NCI-H2171 treated with DMSO at 0.1 percent for 48 hours (cell line): ENCODE results near the gene SYT7.

Experiments used
- DNase-seq: peaks from one replicate; lab custom pipeline; 2025; lab: John Stamatoyannopoulos, UW

SYT7 gene

DNA sequence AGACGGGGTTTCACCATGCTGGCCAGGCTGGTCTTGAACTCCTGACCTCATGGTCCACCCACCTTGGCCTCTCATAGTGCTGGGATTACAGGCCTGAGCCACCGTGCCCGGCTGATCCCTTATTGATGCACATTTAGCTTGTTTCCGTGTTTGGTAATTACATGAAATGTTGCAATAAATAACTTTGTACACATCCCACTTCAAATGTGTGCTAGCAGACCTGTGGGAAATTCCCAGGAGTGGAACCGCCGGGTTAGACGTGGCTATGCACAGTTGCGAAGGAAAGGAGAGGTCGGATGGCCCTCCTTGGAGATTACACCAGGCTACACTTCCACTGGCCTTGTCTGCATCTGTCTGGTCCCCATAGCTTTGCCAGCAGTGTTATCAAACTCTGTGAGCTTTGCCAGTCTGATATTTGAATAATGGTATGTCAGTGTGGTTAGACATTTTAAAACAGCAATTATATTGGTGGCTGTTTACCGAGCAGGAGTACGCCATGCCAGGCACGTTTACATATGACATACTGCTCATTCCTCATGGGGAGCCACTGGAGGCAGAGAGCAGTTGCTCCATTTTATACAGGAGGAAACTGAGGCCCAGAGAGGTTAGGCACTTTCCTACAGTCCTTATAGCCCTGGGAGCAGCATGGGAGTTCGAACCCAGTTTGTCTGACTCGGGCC lies 27.2 kb upstream of the SYT7 start:
- no peak for DNase-seq

DNA sequence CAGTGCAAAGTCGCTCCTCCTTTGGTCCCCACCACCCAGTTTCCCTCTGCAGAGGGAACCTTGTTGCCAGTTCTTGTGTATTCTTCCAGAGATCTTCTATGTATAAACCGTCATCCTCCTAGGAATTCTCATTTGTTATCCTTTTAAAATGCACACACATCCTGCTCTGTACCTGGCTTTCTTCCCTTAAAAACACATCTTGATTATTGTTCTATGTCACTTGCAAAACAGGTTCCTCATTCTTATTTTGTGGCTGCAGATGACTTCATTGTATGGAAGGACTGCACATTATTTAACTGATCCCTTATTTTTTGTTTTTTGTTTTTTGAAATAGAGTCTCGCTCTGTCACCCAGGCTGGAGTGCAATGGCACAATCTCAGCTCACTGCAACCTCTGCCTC lies 26.6 kb upstream of the SYT7 start:
- DNase-seq, result no peak

DNA sequence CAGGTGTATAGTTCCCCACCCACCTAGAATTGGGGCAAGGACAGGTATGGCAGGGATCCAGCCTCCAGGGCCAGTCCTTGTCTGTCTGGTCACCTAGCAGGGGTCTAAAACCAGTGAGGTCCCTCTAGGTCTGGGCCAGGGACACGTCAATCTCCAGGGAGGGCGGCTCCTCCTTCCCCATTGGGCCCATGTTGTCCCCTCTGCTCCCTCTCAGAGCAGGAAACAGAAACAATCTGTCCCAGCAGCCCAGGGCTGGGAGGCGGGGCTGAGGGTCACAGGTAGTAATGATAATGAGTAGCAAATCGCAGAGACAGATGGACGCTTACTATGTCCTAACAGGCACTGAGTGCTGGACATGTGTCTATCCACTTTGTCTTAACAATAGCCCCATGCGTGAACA lies 22.8 kb upstream of the SYT7 start:
- DNase-seq, result peak; percentile 44

DNA sequence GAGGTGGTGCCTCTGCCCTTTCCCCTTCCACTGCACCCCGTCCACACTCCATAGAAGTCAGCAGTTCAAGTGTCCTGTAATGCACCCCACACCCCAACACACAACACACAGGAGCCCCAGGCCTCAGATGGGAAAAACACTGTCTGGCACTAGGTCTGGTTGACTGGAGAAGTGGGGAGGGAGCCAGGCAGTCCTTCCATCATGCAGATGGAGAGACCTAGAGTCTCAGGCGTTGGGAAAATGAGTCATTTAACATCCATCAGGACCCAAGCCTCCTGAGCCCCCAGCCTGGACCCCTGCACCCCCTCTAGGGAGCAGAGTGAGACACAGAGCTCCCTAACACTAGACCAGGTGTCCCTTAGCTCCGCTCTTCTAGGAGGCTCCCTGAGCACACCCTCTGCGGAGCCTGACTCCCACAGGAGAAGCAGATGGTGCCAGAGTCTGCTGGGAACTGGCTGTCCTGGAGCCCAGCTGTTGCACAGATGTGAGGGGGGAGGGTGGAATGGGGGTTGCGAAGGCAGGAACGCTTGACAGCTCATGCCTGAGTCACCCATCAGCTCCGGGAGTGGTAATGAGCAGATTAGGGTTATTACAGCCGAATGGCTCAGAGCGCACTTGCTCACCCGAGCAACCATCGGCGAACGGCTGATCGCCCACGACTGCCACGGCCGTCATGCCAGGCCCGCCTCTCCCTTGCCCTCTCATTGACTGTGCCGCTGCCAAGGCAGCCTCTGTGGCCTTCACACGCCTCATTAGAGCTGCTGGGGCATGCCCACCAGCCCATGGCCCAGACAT lies 22.1 kb upstream of the SYT7 start:
- peak; percentile 98 for DNase-seq

DNA sequence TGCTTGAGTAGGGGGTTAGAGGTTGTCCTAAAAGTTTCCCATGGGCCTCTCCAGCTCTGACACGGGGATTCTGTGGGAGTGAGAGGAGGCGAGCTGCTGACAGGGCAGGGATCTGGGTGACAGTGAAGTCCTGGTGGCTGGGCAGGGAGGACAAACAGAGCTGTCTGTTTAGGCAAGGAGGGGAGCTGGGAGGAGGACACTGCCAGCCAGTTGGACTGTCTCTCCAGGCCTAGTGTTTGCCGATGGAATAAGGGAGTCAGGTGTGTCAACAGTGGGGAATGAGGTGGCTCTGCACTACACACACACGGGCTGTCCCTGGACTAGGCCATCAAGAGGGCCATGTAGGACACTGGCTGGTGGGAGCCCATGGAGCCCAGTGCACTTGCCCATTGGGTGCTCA lies 20.6 kb upstream of the SYT7 start:
- no peak for DNase-seq

DNA sequence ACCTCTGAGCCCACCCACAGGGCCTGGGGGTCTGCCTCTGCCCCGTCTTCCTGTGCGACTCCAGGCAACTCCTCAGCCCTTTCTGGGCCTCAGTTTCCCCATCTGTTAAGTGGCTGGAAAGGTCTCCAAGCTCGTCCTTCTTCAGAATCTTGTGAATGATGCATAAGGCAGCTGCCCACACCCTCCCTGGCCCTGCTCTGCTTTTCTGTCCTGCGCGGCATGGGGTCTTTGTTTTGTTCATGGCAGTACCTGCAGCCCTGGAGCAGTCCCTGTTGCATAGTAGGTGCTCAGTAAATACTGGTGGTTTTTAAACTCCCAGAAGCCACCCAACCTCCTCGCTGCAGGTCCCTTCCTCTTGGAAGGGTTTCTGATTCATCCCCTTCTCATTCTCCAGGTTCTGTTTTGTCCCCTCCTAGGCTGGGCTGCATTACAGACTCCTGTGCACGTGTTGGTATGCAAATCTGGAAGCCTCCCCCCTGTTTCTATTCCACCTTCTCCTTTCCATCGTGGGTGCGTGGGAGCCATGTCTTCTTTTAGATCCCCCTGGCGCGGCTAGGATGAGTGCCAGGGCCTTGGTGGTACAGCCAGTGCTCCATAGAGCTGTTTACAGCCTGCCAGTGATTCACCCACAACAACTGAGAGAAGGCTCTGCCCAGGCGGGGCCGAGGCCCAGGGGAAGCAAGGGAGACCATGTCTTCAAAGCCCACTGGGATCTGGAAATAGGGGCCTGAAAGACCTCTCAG lies 19.3 kb upstream of the SYT7 start:
- DNase-seq, result no peak

DNA sequence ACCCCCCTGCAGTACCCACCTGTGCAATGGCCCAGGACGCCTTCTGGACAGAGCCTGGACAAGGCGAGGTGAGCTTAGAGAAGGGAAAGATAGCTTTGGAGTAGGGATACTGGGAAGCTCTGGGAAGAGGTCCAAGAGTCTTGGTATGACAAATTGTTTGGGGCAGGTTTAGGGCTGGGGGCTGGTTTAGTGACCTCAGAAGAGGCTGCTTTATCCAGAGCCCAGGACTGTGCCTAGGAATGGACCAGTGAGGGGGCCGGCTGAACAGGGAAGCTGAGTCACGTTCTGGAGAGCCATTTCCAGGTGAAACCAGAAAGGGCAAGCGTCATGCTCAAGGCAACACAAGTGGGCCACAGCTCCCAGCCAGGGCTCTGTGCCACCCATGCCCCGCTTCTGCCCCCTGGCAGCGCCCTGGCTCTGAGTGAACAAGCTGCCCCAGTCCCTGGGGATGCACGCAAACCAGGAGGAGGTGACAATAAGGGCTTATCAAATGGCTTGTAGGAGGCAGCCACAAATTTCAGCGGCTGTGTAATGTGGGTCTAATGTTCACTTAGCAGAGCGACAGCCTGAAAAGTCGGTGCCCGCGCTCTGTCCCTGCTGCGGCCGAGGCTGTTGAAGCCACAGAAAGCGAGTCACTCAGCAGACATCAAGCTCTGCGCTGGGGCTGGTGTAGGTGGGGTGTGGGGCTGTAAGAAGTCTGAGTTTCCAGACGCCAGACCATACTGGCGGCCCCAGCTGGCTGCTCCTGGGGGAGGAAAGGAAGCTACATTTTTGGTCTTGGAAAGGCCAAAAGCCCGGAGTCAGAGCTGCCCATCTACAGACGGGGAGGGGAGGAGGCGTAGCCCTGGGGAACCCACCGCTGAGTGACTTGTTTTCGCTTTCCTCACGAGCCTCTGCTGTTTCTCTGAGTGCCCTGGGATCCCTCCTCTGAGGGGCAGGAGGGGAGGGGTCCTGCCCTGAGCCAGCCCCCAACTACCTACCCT lies 18.3 kb upstream of the SYT7 start:
- DNase-seq, result peak; percentile 57

DNA sequence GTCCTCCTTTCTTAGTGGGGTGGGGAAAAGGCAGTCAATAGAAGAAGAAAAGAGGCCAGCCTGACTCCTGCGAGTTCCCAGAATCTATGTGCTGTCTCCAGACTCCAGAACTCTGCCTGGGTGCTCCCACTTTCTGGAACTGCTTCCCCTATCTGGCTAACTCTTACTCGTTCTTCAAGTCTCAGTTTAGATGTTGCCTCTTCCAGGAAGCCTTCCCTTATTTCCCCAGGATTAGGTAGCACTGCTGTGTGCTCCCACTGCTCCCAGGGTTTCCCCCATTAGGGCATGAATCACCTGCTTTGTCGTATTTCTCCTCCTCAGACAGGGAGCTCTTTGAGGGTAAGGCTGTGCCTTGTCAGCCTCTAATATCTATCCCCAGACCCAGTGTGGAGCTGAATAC lies 17.5 kb upstream of the SYT7 start:
- no peak for DNase-seq

DNA sequence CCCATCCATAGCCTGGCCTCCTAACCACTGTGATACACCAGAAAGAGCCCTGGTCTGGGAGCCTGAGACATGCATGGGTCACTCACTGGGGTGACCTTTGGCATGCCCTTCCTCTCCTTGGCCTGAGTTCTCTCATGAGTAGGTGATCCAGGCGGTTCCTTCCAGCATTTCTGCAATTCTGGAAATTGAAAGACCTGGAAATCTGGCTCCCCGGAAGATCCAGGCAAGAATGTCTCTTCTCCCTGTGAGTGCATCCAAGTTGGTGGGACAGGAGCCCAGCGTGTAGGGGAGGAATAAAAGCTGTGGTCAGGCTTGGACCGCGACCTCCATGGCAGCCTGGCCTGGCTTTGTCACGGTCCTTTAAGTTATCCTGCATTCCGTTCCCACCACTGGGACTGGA lies 16.1 kb upstream of the SYT7 start:
- no peak for DNase-seq

DNA sequence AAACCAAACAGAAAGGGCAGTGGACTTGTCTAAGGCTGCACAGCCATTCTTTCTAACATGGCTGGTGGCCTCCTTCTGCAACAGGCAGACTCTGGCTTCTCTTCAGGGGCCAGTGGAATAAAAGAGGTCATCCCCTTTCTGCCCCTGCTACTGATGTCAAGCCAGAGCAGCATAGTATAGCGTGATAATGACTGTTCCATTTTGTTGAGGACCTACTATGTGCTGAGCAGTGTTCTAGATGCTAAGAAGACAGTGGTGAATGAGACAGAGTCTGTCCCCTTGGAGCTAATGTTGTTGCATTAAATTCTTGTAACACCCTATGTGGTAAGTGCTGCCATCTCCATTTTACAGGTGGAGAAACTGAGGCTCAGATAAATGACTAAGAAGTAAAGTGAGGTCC lies 15.7 kb upstream of the SYT7 start:
- DNase-seq, result no peak

DNA sequence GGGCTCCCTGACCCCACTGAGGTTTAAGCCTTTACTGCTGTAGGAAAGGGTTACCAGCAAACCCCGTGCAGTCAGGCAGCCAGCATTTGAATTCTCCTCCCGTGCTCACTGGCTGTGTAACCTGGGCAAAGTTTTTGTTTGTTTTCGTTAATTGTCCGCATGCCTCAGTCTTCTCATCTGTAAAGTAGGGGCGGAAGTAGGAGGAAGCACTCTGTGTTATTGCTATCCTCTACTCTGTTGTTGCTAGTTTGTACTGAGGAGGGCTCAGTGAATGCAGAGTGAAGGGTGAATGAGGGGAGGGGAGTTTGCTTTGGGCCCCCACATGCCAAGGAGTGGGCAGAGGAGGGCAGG lies 14.0 kb upstream of the SYT7 start:
- no peak for DNase-seq

DNA sequence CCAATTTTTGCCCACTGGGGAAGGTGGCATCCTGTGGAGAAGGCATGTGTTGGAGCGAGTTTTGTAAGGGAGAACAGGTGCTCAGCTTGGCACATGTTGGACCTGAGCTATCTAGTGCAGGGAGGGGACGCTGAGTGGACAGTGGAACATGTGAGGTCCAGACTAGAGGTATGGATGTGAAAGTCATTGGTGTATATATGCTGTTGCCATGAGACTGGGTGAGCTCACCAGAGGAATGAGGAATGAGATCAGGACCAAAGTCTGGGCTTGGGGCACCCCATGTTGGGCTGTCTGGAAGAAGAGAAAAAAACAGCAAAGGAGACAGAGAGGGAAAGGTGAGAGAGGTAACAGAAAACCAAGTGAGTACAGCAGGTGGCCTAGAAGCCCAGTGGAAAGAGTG lies 12.3 kb upstream of the SYT7 start:
- peak; percentile 23 for DNase-seq

DNA sequence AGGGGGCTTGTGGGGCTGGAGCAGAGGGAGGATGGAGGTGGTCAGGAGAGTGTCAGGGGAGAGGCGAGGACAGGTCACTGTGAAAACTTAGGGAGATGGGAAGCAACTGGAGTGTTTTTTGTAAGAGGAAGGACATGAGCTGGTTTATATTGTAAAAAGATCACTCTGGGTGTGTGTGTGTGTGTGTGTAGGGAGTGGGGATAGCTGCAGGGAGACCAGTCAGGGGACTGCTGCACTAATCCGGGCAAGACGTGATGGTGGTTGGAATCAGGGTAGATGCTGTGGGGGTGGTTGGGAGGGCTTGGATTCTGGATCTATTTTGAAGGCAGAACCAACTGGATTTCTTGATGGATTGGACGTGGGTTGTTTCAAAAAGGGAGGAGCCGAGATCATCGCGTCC lies 11.3 kb upstream of the SYT7 start:
- no peak for DNase-seq

DNA sequence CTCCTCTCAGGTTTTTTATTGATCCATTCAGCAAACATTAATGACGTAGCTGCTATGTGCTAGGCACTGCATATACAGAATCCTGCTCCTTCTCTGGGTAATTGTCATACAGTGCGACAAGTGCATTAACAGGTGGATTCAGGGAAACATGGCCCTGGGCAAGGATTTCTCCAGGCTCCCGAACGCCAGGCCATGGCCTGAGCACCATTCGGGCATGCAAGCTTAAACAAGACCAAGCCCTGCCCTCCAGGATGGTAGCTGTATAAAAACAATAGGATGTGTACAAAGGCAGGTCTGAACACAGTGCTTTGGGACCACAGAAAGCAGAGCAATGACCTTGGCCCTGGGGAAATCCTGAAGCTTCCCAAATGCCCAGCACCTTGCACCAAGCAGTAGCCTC lies 9.1 kb upstream of the SYT7 start:
- DNase-seq, result no peak

DNA sequence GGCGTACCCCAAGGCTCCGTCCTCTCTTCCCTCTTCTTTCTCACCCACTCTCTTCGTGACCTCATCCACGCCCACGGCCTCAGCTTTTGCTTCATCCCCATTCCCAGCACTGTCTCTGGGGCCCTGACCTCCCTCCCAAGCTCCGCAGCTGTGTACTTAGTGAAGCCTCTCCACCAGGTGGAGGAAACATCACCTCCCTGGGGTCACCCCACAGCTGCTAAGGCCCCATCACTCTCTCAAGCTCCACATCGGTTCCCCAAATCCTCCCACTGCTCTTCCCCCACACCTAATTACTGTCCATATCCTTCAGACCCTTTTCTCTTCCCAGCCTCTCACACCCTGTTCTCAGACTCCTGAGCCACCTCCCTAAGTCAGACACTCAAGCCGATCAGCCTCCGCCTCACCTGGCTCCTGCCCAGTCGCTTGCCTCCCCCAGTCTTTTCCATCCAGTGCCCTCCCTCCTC lies 7.9 kb upstream of the SYT7 start:
- DNase-seq, result peak; percentile 19

DNA sequence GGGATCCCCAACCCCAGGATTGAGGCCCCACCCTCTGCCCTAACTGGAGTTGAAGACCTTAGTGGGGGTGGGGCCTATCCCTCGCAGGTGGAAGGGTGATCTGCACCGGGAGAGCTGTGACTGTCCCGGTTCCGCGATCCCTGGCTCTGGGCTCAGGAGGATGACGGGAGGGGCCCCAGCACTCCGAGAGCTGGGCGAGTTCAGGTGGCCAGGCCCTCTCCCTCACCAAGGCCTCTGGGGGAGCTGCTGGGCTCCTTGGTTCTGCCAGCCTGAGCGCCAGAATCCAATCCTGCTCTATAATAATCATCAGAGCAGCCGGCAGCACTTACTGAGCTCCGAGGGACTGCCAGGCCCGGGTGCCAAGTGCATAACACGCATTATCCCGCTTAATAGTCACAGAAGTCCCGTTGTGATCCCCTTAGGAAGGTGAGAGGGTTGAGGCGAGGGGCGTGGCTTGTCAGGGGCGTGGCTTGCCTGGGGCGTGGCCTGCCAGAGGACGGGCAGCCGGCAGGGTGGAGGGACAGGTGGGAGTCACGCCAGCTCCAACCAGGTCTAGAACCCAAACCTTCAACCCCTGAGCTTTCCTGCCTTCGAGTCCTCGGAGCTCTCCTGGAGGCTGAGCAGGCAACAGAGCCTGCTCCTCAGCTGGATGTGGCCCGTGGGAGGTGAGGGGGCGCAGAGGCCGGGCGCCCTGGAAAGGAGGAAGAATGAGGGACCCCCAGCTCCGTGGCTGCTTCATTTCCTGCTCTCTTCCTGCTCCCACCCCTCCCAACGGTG lies 7.3 kb upstream of the SYT7 start:
- DNase-seq, result peak; percentile 73

DNA sequence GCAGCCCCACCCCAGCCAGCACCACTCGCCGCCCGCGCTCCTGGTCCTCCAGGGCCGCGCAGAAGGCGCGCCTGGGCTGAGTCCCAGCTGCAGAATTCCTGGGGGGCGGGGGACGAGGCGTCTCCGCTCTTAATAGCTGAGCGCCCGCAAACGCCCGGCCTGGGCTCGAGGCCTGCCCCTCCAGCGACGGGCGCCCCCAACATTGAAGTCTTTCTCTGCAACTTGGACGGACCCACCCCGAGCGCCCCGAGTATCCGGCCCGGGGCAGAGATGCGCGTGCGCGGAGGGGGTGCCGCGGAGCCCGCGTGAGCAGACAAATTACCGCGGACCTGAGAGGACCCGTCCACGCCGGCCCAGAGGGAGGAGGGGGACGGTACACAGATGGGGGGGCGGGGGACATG lies 6.7 kb upstream of the SYT7 start:
- DNase-seq, result no peak

DNA sequence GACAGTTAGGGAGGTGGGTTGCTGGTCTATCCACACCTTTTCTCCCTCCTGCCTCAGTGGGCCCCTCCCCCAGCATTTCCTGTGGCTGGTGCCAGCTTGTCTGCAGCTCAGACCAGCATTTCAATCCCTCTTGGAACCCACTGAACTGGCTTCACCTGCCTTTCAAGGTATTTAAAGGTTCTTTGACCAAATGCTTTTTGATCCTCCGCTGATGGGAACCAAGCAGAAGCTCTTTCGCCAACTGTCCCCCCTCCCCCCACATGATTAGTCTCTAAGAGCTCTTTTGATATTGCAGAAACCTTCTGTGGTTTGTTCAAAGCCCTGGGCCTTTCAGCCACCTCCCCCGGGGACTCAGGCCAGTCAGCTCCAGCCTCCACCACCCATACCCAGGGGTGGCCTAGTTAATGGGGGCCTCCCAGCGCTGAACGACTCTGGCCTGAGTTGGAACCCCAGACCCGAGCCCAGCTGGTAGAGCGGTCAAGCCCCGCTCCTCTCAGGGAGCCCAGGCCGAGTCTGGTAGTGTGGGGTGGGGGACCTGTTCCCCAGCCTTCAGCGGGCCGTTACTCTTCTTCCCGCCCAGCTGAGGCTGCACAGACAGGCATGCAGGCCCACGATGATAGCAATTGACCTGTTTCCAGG lies 6.0 kb upstream of the SYT7 start:
- no peak for DNase-seq

DNA sequence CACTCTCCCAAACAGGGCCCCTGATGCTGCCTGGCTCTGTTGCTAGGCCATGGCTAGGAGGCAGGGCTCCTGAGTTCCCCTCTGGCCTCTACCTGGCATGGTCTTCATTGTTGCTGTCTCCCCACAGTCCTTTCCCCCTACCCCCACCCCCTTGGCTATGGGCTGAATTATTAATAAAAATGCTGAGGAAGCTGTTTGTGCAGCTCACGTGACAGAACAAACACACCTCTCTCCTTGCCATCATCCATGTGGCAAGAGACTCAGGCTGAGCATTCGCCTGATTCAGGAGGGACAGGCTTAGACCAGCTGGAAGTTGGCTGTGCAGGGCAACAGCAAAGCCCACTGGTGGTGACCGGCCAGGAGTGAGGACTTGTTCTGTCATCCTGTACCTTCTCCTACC lies 4.2 kb upstream of the SYT7 start:
- DNase-seq, result no peak

DNA sequence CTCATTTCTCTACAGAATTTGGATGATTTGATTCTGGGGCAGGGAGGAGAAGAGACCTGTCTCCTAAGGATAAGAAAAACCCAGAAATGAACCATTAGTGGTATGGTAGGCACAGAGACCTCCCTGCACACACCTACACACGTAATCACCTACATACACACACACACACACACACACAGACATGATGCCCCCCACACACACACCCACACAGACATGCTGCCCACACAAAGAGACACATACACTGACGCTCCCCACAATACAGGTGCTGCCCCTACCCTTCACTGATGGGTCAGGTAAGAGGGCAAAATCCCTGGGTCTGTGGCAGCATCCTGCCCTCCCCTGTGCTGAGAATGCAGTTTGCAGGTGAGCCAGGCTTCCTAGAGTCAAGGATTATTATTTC lies 1.1 kb upstream of the SYT7 start:
- DNase-seq, result no peak
